Peyer's patch (tissue), 4 donors: ENCODE measurements around the gene PFKP.

Experiments
- POLR2A ChIP-seq, 2 donors: fragments of 450-650 bp; IDR thresholded peaks; one replicate each; pipeline ENCODE4 v1.5.1; 2017; ENCODE audit warnings: antibody characterized with exemption in 2 of 2, mild to moderate bottlenecking in 2 of 2, moderate library complexity in 2 of 2
- TF ChIP-seq, protein P1 (sequence below), 6 experiments: fragments of 450-650 bp in 4 of 6; fragments of 200-600 bp in 2 of 6; sonication (generic) in 1 of 6; IDR thresholded peaks; one replicate each; pipeline ENCODE4 v1.5.1; 2017 to 2019; ENCODE audit warnings: antibody characterized with exemption in 6 of 6, mild to moderate bottlenecking in 3 of 6, moderate library complexity in 1 of 6

DNA sequence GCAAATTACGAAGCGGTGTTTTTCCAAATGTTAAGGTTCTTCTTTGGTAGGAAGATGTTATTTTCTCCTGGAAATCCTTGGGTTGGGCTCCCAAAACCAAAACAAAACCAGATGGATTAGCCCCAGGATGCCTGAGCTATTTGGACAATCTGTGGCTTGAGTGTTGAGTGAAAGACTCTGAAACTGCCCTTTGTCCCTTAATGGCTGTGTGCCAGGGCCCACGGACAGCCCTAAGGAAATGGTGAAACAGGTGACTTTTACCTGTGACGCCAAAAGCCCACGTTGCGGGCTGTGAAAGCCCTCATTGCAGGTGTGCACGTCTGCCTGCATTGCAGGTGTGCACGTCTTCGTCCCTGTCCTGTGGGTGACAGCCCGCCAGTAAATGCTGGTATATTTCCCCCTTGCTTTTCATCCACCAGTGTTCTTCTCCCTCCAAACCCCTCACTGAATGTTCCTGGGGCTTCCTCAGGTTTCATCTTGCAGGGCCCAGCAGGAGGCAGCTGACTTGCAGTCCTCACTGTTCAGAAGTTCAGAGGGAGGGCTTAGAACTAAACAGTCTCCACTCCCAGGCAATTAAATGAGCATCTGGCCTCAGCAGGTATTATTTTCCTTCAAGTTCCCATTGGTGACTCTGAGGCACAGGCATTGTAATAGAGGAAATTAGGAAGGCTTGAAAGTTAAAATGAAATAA lies 10.7 kb downstream of the PFKP start:
- TF ChIP-seq, protein P1, sequence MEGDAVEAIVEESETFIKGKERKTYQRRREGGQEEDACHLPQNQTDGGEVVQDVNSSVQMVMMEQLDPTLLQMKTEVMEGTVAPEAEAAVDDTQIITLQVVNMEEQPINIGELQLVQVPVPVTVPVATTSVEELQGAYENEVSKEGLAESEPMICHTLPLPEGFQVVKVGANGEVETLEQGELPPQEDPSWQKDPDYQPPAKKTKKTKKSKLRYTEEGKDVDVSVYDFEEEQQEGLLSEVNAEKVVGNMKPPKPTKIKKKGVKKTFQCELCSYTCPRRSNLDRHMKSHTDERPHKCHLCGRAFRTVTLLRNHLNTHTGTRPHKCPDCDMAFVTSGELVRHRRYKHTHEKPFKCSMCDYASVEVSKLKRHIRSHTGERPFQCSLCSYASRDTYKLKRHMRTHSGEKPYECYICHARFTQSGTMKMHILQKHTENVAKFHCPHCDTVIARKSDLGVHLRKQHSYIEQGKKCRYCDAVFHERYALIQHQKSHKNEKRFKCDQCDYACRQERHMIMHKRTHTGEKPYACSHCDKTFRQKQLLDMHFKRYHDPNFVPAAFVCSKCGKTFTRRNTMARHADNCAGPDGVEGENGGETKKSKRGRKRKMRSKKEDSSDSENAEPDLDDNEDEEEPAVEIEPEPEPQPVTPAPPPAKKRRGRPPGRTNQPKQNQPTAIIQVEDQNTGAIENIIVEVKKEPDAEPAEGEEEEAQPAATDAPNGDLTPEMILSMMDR (IDR thresholded peaks at IDR 0.05) = no peak
- TF ChIP-seq POLR2A (IDR thresholded peaks at IDR 0.05) = no peak
